ENCODE data around the gene POLR1D.

POLR1D gene

GRCh38 chr13:27665761-27666160 lies 44.1 kb downstream of the POLR1D start:
- no peak for TF ChIP-seq EZH2 (IDR thresholded peaks at IDR 0.05; ENCODE audit: borderline replicate concordance, low read length)
- no peaks in the 10 kb centered on the region for H3K9me2 ChIP-seq (ENCODE audit: low read depth, low read length)
- H2AFZ ChIP-seq (ENCODE audit: low read length): no peak overlapping the region
- no peaks in the 10 kb centered on the region for H4K20me1 ChIP-seq (ENCODE audit: insufficient read depth, low read length)
- H3F3A ChIP-seq (ENCODE audit: insufficient read depth, low read length): no peaks in the 10 kb centered on the region
- no peak overlapping the region for H3K4me3 ChIP-seq (ENCODE audit: low read depth, low read length, poor library complexity, severe bottlenecking)
- H3K79me2 ChIP-seq (ENCODE audit: insufficient read depth, low read length): no peaks in the 10 kb centered on the region
- no peaks in the 10 kb centered on the region for H3K9me3 ChIP-seq (ENCODE audit: low read length)
- no peaks in the 10 kb centered on the region for H3K4me1 ChIP-seq (ENCODE audit: insufficient read depth, low read length, severe bottlenecking)
- H3K27me3 ChIP-seq (ENCODE audit: insufficient read depth, low read length): no peaks in the 10 kb centered on the region
- no peak overlapping the region for H3K27ac ChIP-seq (ENCODE audit: low read depth, low read length, poor library complexity, severe bottlenecking)
- no peak overlapping the region for H3K4me2 ChIP-seq (ENCODE audit: low read length)
- no peak overlapping the region for H3K9ac ChIP-seq (ENCODE audit: low read length)
- peaks cover 11% of the 10 kb centered on the region; the same call in 1 of the 2 replicates for H3K36me3 ChIP-seq (ENCODE audit: insufficient read depth, low read length)

GRCh38 chr13:27666951-27667350 lies 45.3 kb downstream of the POLR1D start:
- H3K4me1 ChIP-seq (ENCODE audit: insufficient read depth, low read length, severe bottlenecking): no peaks in the 10 kb centered on the region
- H4K20me1 ChIP-seq (ENCODE audit: insufficient read depth, low read length): no peaks in the 10 kb centered on the region
- no peak for TF ChIP-seq EZH2 (IDR thresholded peaks at IDR 0.05; ENCODE audit: borderline replicate concordance, low read length)
- no peak for TF ChIP-seq CTCF (IDR thresholded peaks at IDR 0.05; ENCODE audit: low read length)
- H3K36me3 ChIP-seq (ENCODE audit: insufficient read depth, low read length): peaks cover 11% of the 10 kb centered on the region; the same call in 1 of the 2 replicates
- H3K27me3 ChIP-seq (ENCODE audit: insufficient read depth, low read length): no peaks in the 10 kb centered on the region
- no peaks in the 10 kb centered on the region for H3K9me3 ChIP-seq (ENCODE audit: low read length)
- H2AFZ ChIP-seq (ENCODE audit: low read length): no peak overlapping the region
- H3K79me2 ChIP-seq (ENCODE audit: insufficient read depth, low read length): no peaks in the 10 kb centered on the region
- no peak overlapping the region for H3K4me3 ChIP-seq (ENCODE audit: low read depth, low read length, poor library complexity, severe bottlenecking)
- H3F3A ChIP-seq (ENCODE audit: insufficient read depth, low read length): no peaks in the 10 kb centered on the region
- H3K4me2 ChIP-seq (ENCODE audit: low read length): no peak overlapping the region
- no peaks in the 10 kb centered on the region for H3K9me2 ChIP-seq (ENCODE audit: low read depth, low read length)
- H3K9ac ChIP-seq (ENCODE audit: low read length): no peak overlapping the region
- H3K27ac ChIP-seq (ENCODE audit: low read depth, low read length, poor library complexity, severe bottlenecking): no peak overlapping the region

- Histone ChIP-seq H3K4me1 (ENCODE audit: insufficient read depth, low read length, severe bottlenecking) (no peaks in the 10 kb centered on the region), H4K20me1 (ENCODE audit: insufficient read depth, low read length) (no peaks in the 10 kb centered on the region), H3K9me2 (ENCODE audit: low read depth, low read length) (no peaks in the 10 kb centered on the region), H3K79me2 (ENCODE audit: insufficient read depth, low read length) (no peaks in the 10 kb centered on the region), H3K27ac (ENCODE audit: low read depth, low read length, poor library complexity, severe bottlenecking) (no peak overlapping the region), H3K4me3 (ENCODE audit: low read depth, low read length, poor library complexity, severe bottlenecking) (no peak overlapping the region), H3K4me2 (ENCODE audit: low read length) (no peak overlapping the region), H3K9ac (ENCODE audit: low read length) (no peak overlapping the region), H3K9me3 (ENCODE audit: low read length) (no peaks in the 10 kb centered on the region), H3F3A (ENCODE audit: insufficient read depth, low read length) (no peaks in the 10 kb centered on the region), H3K36me3 (ENCODE audit: insufficient read depth, low read length) (peaks cover 11% of the 10 kb centered on the region; the same call in 1 of the 2 replicates), H3K27me3 (ENCODE audit: insufficient read depth, low read length) (no peaks in the 10 kb centered on the region), H2AFZ (ENCODE audit: low read length) (no peak overlapping the region)
- TF ChIP-seq CTCF (IDR thresholded peaks at IDR 0.05; ENCODE audit: low read length) (no peak), EZH2 (IDR thresholded peaks at IDR 0.05; ENCODE audit: borderline replicate concordance, low read length) (no peak)
These were observed 46.3 kb downstream of the POLR1D start for GRCh38 chr13:27667946-27668345.

GRCh38 chr13:27670861-27671260 lies 49.2 kb downstream of the POLR1D start:
- Histone ChIP-seq H3K9me3 (ENCODE audit: low read length) (no peaks in the 10 kb centered on the region), H2AFZ (ENCODE audit: low read length) (no peak overlapping the region), H3K36me3 (ENCODE audit: insufficient read depth, low read length) (peaks cover 3% of the 10 kb centered on the region; the same call in 1 of the 2 replicates), H3K4me3 (ENCODE audit: low read depth, low read length, poor library complexity, severe bottlenecking) (no peak overlapping the region), H3K27me3 (ENCODE audit: insufficient read depth, low read length) (no peaks in the 10 kb centered on the region), H3K27ac (ENCODE audit: low read depth, low read length, poor library complexity, severe bottlenecking) (no peak overlapping the region), H3K9me2 (ENCODE audit: low read depth, low read length) (no peaks in the 10 kb centered on the region), H3K4me2 (ENCODE audit: low read length) (no peak overlapping the region), H4K20me1 (ENCODE audit: insufficient read depth, low read length) (no peaks in the 10 kb centered on the region), H3K4me1 (ENCODE audit: insufficient read depth, low read length, severe bottlenecking) (no peaks in the 10 kb centered on the region), H3F3A (ENCODE audit: insufficient read depth, low read length) (no peaks in the 10 kb centered on the region), H3K79me2 (ENCODE audit: insufficient read depth, low read length) (no peaks in the 10 kb centered on the region), H3K9ac (ENCODE audit: low read length) (no peak overlapping the region)
- TF ChIP-seq CTCF (IDR thresholded peaks at IDR 0.05; ENCODE audit: low read length) (no peak), EZH2 (IDR thresholded peaks at IDR 0.05; ENCODE audit: borderline replicate concordance, low read length) (no peak)
